ENCODE data around the gene HIP1. TPM values are rescaled to one million over a fixed set of nuclear protein-coding genes. Genes with fewer than 3 reads are reported as not detected.

HIP1 gene
- total and polyA plus RNA-seq, 2 of the 4 experiments (the other 2 are of a cell fraction) = 6.8 to 10.0 TPM

DNA sequence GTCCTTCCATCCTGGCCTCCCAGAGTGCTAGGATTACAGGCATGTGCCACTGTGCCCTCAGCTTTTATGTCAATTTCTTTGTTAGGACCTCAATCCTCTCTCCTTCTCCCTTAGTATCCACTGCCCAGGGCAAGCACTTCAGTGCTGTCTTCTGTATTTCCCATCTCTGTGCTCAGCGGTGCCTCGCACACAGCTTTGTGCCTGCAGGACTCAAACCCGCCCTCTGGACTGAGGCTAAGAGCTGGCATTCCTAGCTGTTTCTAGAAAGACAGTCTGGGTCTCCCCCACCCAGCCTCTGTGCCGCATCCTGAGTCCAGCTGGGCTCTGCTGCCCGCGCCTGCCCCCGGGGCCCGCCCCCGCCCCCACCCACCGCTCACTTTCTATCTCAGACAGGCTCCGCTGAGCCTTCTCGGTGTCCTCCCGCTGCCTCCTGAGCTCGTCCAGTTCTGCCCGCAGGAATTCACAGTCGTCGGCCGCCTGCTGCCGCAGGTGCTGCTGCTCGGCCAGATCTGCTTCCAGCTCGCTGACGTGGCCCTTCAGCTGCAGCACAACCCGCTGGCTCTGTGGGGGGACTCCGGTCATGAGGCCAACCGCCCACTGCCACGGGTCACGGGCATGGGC is 179.3 kb downstream of the HIP1 start:
- Histone ChIP-seq H4K20me1 (ENCODE audit: insufficient read depth, low read length) (no peaks in the 10 kb centered on the region), H3K23ac (ENCODE audit: low read depth, low read length) (no peak overlapping the region), H3K4me1 (ENCODE audit: control insufficient read depth, insufficient read depth, low read length) (no peaks in the 10 kb centered on the region), H4K5ac (ENCODE audit: low read depth, low read length) (no peak overlapping the region), H2BK5ac (ENCODE audit: low read depth, low read length, poor library complexity, severe bottlenecking) (no peak overlapping the region), H2BK120ac (ENCODE audit: low read depth, low read length) (no peak overlapping the region), H2AK5ac (ENCODE audit: low read depth, low read length) (no peak overlapping the region), H2AK9ac (replicated peaks; ENCODE audit: low read depth, low read length, poor library complexity) (no peak overlapping the region), H3K79me1 (ENCODE audit: low read depth in 1 of 2, low read length in 2 of 2) (no peaks in the 10 kb centered on the region), H3K27ac (ENCODE audit: insufficient read depth, low read length) (no peak overlapping the region), H2BK15ac (ENCODE audit: low read depth, low read length) (no peak overlapping the region), H3K18ac (ENCODE audit: low read depth, low read length) (no peak overlapping the region), H3K14ac (replicated peaks; ENCODE audit: low read depth, low read length) (no peak overlapping the region), H3K27me3 (ENCODE audit: control insufficient read depth, insufficient read depth, low read length) (no peaks in the 10 kb centered on the region), H3K9me1 (ENCODE audit: insufficient read depth, low read length) (peaks cover 14% of the 10 kb centered on the region), H2AFZ (replicated peaks; ENCODE audit: low read length, poor library complexity) (no peak overlapping the region), H2BK20ac (ENCODE audit: low read depth, low read length) (no peak overlapping the region), H4K8ac (ENCODE audit: low read depth in 2 of 2, low read length in 2 of 2) (no peak overlapping the region), H3K9ac (ENCODE audit: low read depth, low read length) (no peak overlapping the region), H4K91ac (ENCODE audit: insufficient read depth, low read depth, low read length) (no peak overlapping the region), H3K36me3 (ENCODE audit: control insufficient read depth, insufficient read depth, low read length) (peaks cover 52% of the 10 kb centered on the region), H3K9me3 (ENCODE audit: control insufficient read depth, insufficient read depth, low read length) (no peaks in the 10 kb centered on the region), H3K4me2 (ENCODE audit: low read depth, low read length) (no peak overlapping the region), H3K4ac (ENCODE audit: low read depth, low read length) (no peak overlapping the region), H3K56ac (ENCODE audit: extremely low read depth, insufficient read depth, low read length) (no peak overlapping the region), H3K4me3 (ENCODE audit: insufficient read depth, low read depth, low read length) (no peak overlapping the region)
- 96% methylated on average over 11 of the region's 27 CpGs; no CpG with 5 or more reads in 1 of the 2 experiments for WGBS, 2 experiments (ENCODE audit: extremely low coverage in 2 of 2, insufficient read length in 1 of 2)
- BruUV-seq (replicated peaks) = no TSS peak
- DNase-seq (no peak), ATAC-seq (ENCODE audit: low read depth) (no peak)
- TF ChIP-seq MAZ (IDR thresholded peaks at IDR 0.05; ENCODE audit: borderline replicate concordance, low read depth, low read length) = no peak
- no peak for TF ChIP-seq RCOR1 (IDR thresholded peaks at IDR 0.05; ENCODE audit: insufficient replicate concordance, low read length)
- no peak for TF ChIP-seq BHLHE40 (IDR thresholded peaks at IDR 0.05; ENCODE audit: low read depth, low read length)
- no peak for TF ChIP-seq RFX5 (IDR thresholded peaks at IDR 0.05; ENCODE audit: low read depth, low read length)
- TF ChIP-seq, protein P1, sequence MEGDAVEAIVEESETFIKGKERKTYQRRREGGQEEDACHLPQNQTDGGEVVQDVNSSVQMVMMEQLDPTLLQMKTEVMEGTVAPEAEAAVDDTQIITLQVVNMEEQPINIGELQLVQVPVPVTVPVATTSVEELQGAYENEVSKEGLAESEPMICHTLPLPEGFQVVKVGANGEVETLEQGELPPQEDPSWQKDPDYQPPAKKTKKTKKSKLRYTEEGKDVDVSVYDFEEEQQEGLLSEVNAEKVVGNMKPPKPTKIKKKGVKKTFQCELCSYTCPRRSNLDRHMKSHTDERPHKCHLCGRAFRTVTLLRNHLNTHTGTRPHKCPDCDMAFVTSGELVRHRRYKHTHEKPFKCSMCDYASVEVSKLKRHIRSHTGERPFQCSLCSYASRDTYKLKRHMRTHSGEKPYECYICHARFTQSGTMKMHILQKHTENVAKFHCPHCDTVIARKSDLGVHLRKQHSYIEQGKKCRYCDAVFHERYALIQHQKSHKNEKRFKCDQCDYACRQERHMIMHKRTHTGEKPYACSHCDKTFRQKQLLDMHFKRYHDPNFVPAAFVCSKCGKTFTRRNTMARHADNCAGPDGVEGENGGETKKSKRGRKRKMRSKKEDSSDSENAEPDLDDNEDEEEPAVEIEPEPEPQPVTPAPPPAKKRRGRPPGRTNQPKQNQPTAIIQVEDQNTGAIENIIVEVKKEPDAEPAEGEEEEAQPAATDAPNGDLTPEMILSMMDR (conservative IDR thresholded peaks at IDR 0.05; ENCODE audit: low read depth, low read length) = no peak
- no peak for TF ChIP-seq NFE2L2 (IDR thresholded peaks at IDR 0.05; ENCODE audit: low read depth, low read length)
- no peak for TF ChIP-seq CEBPB (IDR thresholded peaks at IDR 0.05; ENCODE audit: low read depth, low read length)
- no peak for TF ChIP-seq RAD21 (IDR thresholded peaks at IDR 0.05; ENCODE audit: low read length)
- TF ChIP-seq SMC3 (IDR thresholded peaks at IDR 0.05; ENCODE audit: low read depth, low read length) = no peak
- TF ChIP-seq CHD1 (IDR thresholded peaks at IDR 0.05; ENCODE audit: low read depth, low read length) = no peak
- no peak for TF ChIP-seq MXI1 (IDR thresholded peaks at IDR 0.05; ENCODE audit: borderline replicate concordance, low read depth, low read length)
- POLR2A ChIA-PET (ENCODE audit: unreplicated experiment) = no interaction called here
- dilution Hi-C loops (cut with HindIII; ENCODE audit: low sequenced_read_pairs, unreplicated experiment) = no loop called here
- in situ Hi-C loops (cut with MboI; ENCODE audit: low sequenced_read_pairs) = no loop called here
- CTCF ChIA-PET = no interaction called here
- intact Hi-C loops (cut with micrococcal nuclease) = no loop called here
